Measurements from ENCODE around the gene EVC2.

DNA sequence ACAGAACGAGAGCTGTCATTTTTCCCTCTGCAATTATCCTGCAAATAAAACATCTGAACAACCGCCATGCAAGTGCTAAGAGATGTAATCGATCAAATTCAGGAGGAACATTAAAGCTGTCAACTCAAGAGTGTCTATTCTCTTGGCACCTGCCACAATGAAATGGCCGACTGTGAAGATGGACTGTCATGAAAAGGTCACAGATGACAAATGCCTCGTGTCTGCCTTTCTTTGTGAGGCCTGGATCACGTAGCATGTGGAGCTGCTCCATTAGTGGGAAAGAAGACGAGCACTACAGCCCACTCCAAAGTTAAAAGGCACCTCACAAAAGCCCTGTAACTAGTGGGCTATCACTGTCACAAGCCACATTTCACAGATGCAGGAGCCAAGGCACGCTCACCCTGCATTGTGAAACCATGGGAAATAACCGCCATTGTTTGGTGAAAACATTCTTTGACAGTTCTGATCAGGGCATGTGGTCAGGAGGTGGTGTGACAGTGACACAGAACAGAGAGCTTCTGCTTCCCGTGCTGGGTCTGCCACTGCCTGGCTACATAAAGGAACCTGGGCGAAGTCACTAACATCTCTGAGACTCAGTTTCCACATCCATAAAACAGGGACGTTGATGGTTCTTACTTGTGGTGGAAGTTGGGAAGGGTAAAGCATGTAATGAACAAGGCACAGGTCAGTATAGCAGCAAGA, 98.9 kb downstream of the EVC2 start:
- TF ChIP-seq POLR2A (IDR thresholded peaks at IDR 0.05; ENCODE audit: insufficient read depth in 1 of 2, low read depth in 2 of 2, low read length in 2 of 2) (no peak), SMAD3 (CRISPR knock-in tag; IDR thresholded peaks at IDR 0.05) (no peak)
